HepG2 (cell line): ENCODE data around the gene TTC6. TPM values are rescaled to one million over a fixed set of nuclear protein-coding genes. Genes with fewer than 3 reads are reported as not detected.

Experiments
- EEA1 ChIP-seq: sonication (generic); formaldehyde crosslinking; IDR thresholded peaks from 2 replicates; pipeline ENCODE4 v1.5.1; 2020; ENCODE audit warnings: mild to moderate bottlenecking, missing genetic modification reagents, borderline replicate concordance
- EHMT2 ChIP-seq: fragments of 200-600 bp; sonication (generic); IDR thresholded peaks from 2 replicates; pipeline ENCODE4 v1.7.0; 2017; ENCODE audit warnings: antibody characterized with exemption, low read depth, low read length, borderline replicate concordance
- HOXA9 ChIP-seq: sonication (generic); formaldehyde crosslinking; IDR thresholded peaks from 2 replicates; pipeline ENCODE4 v1.8.1; 2022; ENCODE audit warnings: missing genetic modification reagents, mild to moderate bottlenecking, moderate library complexity, borderline replicate concordance
- JUND ChIP-seq: sonication (generic); formaldehyde crosslinking; IDR thresholded peaks from 2 replicates; pipeline ENCODE4 v1.8.0; 2022; ENCODE audit warnings: mild to moderate bottlenecking, missing genetic modification reagents
- KDM3A ChIP-seq: IDR thresholded peaks from 2 replicates; pipeline ENCODE4 v1.6.1; 2018; ENCODE audit warnings: low read depth, missing compliant biosample characterization
- KDM4B ChIP-seq: sonication (generic); formaldehyde crosslinking; IDR thresholded peaks from 2 replicates; pipeline ENCODE4 v1.4.0; 2020; ENCODE audit warnings: missing genetic modification reagents
- MAFK ChIP-seq, 2 experiments: IDR thresholded peaks in 1 of 2; conservative IDR thresholded peaks in 1 of 2; 2 replicates each; pipeline ENCODE4 v1.6.1; 2011; ENCODE audit warnings: improper control_type of control experiment in 2 of 2, low read length in 2 of 2
- NCOA2 ChIP-seq: sonication (generic); formaldehyde crosslinking; IDR thresholded peaks from 2 replicates; pipeline ENCODE4 v1.8.0; 2022; ENCODE audit warnings: inconsistent platforms
- NR3C1 ChIP-seq: sonication (generic); formaldehyde crosslinking; IDR thresholded peaks from 2 replicates; pipeline ENCODE4 v1.4.0; 2020; ENCODE audit warnings: missing genetic modification reagents
- PCBP1 ChIP-seq: fragments of 200-400 bp; formaldehyde crosslinking; IDR thresholded peaks from 2 replicates; pipeline ENCODE4 v1.6.1; 2017; ENCODE audit warnings: mild to moderate bottlenecking, low read depth, low read length, borderline replicate concordance
- SIX4 ChIP-seq: sonication (generic); formaldehyde crosslinking; IDR thresholded peaks from 2 replicates; pipeline ENCODE4 v1.4.0; 2020; ENCODE audit warnings: missing genetic modification reagents
- SMARCE1 ChIP-seq: fragments of 450-650 bp; IDR thresholded peaks from 2 replicates; pipeline ENCODE4 v1.6.1; 2017; ENCODE audit warnings: borderline replicate concordance
- SNAPC2 ChIP-seq: sonication (generic); formaldehyde crosslinking; IDR thresholded peaks from 2 replicates; pipeline ENCODE4 v1.8.1; 2022; ENCODE audit warnings: mild to moderate bottlenecking, missing genetic modification reagents
- ZKSCAN1 ChIP-seq: fragments of 150-350 bp; IDR thresholded peaks from 2 replicates; pipeline ENCODE4 v1.6.1; 2014; ENCODE audit warnings: low read length
- ZMYM4 ChIP-seq: sonication (generic); formaldehyde crosslinking; IDR thresholded peaks from 2 replicates; pipeline ENCODE4 v1.8.1; 2023; ENCODE audit warnings: mild to moderate bottlenecking, missing genetic modification reagents
- ZNF225 ChIP-seq: sonication (generic); formaldehyde crosslinking; IDR thresholded peaks from 2 replicates; pipeline ENCODE4 v1.4.0; 2020; ENCODE audit warnings: mild to moderate bottlenecking, missing genetic modification reagents
- ZNF264 ChIP-seq: sonication (generic); formaldehyde crosslinking; IDR thresholded peaks from 2 replicates; pipeline ENCODE4 v1.4.0; 2020; ENCODE audit warnings: missing genetic modification reagents
- ZNF335 ChIP-seq: sonication (generic); formaldehyde crosslinking; IDR thresholded peaks from 2 replicates; pipeline ENCODE4 v1.4.0; 2020; ENCODE audit warnings: missing genetic modification reagents
- ZNF614 ChIP-seq: IDR thresholded peaks from 2 replicates; pipeline ENCODE4 v1.6.1; 2018; ENCODE audit warnings: missing biosample characterization, missing genetic modification reagents, inconsistent platforms, borderline replicate concordance
- ZNF737 ChIP-seq: sonication (generic); formaldehyde crosslinking; IDR thresholded peaks from 2 replicates; pipeline ENCODE4 v1.5.0; 2020; ENCODE audit warnings: missing genetic modification reagents, mild to moderate bottlenecking, borderline replicate concordance
- ZNF747 ChIP-seq: sonication (generic); formaldehyde crosslinking; IDR thresholded peaks from 2 replicates; pipeline ENCODE4 v1.8.1; 2023; ENCODE audit warnings: missing genetic modification reagents, mild to moderate bottlenecking, borderline replicate concordance
- ZNF850 ChIP-seq: sonication (generic); formaldehyde crosslinking; conservative IDR thresholded peaks from 2 replicates; pipeline ENCODE4 v1.9.0; 2021; ENCODE audit warnings: mild to moderate bottlenecking, missing genetic modification reagents
- ZSCAN21 ChIP-seq: sonication (generic); formaldehyde crosslinking; IDR thresholded peaks from 2 replicates; pipeline ENCODE4 v1.8.0; 2022; ENCODE audit warnings: mild to moderate bottlenecking, missing genetic modification reagents, moderate library complexity, borderline replicate concordance
- polyA plus RNA-seq, 8 experiments: library from polyadenylated mRNA; depleted of rRNA in 3 of 8; stranded (reverse) in 7 of 8; unstranded in 1 of 8; fragments of >200 nt; fragmentation: Illumina TruSeq in 4 of 8; extraction: Trizol in 4 of 8; gene quantifications; 2 replicates each; pipeline versions ENCODE4 v1.2.1 to v1.2.3, GENCODE V29; 2011 to 2016; ENCODE audit warnings: low read depth in 4 of 8, missing spikeins in 1 of 8, mixed read lengths in 1 of 8; ENCODE audit not compliant: insufficient read depth in 1 of 8
- total RNA-seq, 5 experiments: library from RNA; depleted of rRNA; stranded (reverse); fragments of >200 nt; fragmentation: Illumina TruSeq; extraction: Trizol; gene quantifications; 2 replicates each; pipeline ENCODE4 v1.2.3, GENCODE V29; 2016; ENCODE audit warnings: low read depth in 1 of 5
- TF ChIP-seq, protein P1 (sequence below): IDR thresholded peaks from 2 replicates; pipeline ENCODE4 v1.6.1; 2016; ENCODE audit warnings: low read depth
- TF ChIP-seq, protein P2 (sequence below): sonication (generic); formaldehyde crosslinking; IDR thresholded peaks from 2 replicates; pipeline ENCODE4 v1.4.0; 2020; ENCODE audit warnings: mild to moderate bottlenecking, low read depth, missing genetic modification reagents
- TF ChIP-seq, protein P3 (sequence below): sonication (generic); formaldehyde crosslinking; IDR thresholded peaks from 2 replicates; pipeline ENCODE4 v1.4.0; 2020; ENCODE audit warnings: missing genetic modification reagents, borderline replicate concordance

The TTC6 gene
- total and polyA plus RNA-seq, 2 of the 13 experiments (the other 11 are each of a cell fraction or from before 2014, with no cell fraction given), result 9.3 to 27.4 TPM

DNA sequence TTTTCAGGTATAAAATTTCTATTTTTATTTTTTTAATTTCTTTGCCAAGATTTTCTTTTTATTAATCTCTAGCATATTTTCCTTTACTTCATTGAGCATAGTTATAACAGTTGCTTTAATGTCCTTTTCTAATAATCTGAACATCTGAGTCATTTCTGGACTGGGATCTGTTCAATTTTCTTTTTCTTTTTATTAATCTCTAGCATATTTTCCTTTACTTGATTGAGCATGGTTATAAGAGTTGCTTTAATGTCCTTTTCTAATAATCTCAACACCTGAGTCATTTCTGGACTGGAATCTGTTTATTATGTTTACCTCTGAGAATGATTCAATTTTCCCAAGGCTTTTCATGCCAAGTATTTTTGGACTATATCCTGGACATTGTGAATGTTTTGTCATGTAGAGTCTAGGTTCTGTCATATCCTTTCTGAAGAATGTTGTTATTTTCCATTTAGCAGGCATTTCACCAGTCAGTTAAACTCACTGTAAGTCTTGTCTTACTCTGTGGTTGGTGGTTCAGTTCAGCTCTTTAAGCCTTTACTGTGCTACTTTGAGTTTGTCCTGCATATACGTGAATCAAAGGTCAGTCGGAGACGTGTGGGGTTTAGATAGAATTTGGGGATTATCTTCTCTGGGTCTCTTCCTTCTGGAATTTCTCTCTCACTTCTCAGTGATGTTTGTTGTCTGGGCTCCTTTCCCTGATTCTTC, 20.3 kb downstream of the TTC6 start (continued):
- TF ChIP-seq, protein P1, sequence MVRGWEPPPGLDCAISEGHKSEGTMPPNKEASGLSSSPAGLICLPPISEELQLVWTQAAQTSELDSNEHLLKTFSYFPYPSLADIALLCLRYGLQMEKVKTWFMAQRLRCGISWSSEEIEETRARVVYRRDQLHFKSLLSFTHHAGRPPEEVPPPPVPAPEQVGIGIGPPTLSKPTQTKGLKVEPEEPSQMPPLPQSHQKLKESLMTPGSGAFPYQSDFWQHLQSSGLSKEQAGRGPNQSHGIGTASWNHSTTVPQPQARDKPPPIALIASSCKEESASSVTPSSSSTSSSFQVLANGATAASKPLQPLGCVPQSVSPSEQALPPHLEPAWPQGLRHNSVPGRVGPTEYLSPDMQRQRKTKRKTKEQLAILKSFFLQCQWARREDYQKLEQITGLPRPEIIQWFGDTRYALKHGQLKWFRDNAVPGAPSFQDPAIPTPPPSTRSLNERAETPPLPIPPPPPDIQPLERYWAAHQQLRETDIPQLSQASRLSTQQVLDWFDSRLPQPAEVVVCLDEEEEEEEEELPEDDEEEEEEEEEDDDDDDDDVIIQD, result peak; percentile 72; the same call in 1 of the 2 replicates
- TF ChIP-seq MAFK (conservative IDR thresholded peaks at IDR 0.05 in 1 of 2, IDR thresholded peaks at IDR 0.05 in 1 of 2; ENCODE audit: low read length in 2 of 2), result no peak
- TF ChIP-seq KDM4B, result no peak
- no peak for TF ChIP-seq ZNF850
- TF ChIP-seq, protein P2, sequence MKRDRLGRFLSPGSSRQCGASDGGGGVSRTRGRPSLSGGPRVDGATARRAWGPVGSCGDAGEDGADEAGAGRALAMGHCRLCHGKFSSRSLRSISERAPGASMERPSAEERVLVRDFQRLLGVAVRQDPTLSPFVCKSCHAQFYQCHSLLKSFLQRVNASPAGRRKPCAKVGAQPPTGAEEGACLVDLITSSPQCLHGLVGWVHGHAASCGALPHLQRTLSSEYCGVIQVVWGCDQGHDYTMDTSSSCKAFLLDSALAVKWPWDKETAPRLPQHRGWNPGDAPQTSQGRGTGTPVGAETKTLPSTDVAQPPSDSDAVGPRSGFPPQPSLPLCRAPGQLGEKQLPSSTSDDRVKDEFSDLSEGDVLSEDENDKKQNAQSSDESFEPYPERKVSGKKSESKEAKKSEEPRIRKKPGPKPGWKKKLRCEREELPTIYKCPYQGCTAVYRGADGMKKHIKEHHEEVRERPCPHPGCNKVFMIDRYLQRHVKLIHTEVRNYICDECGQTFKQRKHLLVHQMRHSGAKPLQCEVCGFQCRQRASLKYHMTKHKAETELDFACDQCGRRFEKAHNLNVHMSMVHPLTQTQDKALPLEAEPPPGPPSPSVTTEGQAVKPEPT, result no peak
- peak; percentile 58 for TF ChIP-seq ZMYM4 (CRISPR knock-in tag)
- TF ChIP-seq SMARCE1, result no peak
- no peak for TF ChIP-seq KDM3A (CRISPR knock-in tag)
- no peak for TF ChIP-seq ZNF335
- TF ChIP-seq PCBP1, result no peak
- TF ChIP-seq ZSCAN21, result no peak
- TF ChIP-seq NCOA2 (CRISPR knock-in tag), result no peak
- no peak for TF ChIP-seq SIX4 (CRISPR knock-in tag)
- 0 out of 2 replicates have a peak, but pooled peaks have one; percentile 7 for TF ChIP-seq EHMT2
- no peak for TF ChIP-seq HOXA9 (CRISPR knock-in tag)
- TF ChIP-seq JUND (CRISPR knock-in tag), result no peak
- no peak for TF ChIP-seq ZNF747 (CRISPR knock-in tag)
- TF ChIP-seq ZKSCAN1, result no peak
- no peak for TF ChIP-seq ZNF264 (CRISPR knock-in tag)
- TF ChIP-seq, protein P3, sequence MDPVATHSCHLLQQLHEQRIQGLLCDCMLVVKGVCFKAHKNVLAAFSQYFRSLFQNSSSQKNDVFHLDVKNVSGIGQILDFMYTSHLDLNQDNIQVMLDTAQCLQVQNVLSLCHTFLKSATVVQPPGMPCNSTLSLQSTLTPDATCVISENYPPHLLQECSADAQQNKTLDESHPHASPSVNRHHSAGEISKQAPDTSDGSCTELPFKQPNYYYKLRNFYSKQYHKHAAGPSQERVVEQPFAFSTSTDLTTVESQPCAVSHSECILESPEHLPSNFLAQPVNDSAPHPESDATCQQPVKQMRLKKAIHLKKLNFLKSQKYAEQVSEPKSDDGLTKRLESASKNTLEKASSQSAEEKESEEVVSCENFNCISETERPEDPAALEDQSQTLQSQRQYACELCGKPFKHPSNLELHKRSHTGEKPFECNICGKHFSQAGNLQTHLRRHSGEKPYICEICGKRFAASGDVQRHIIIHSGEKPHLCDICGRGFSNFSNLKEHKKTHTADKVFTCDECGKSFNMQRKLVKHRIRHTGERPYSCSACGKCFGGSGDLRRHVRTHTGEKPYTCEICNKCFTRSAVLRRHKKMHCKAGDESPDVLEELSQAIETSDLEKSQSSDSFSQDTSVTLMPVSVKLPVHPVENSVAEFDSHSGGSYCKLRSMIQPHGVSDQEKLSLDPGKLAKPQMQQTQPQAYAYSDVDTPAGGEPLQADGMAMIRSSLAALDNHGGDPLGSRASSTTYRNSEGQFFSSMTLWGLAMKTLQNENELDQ (CRISPR knock-in tag), result no peak
- TF ChIP-seq ZNF614 (CRISPR knock-in tag), result no peak
- no peak for TF ChIP-seq ZNF737 (CRISPR knock-in tag)
- no peak for TF ChIP-seq NR3C1
- no peak for TF ChIP-seq SNAPC2 (CRISPR knock-in tag)
- no peak for TF ChIP-seq EEA1 (CRISPR knock-in tag)
- no peak for TF ChIP-seq ZNF225
